ENCODE results near the gene INPP5A. TPM values are rescaled to one million over a fixed set of nuclear protein-coding genes. Genes with fewer than 3 reads are reported as not detected.

INPP5A gene
- total and polyA plus RNA-seq, 9 of the 15 experiments (the other 6 are each of a cell fraction or from before 2014, with no cell fraction given), result 0.66 to 11.6 (median 7.7) TPM

DNA sequence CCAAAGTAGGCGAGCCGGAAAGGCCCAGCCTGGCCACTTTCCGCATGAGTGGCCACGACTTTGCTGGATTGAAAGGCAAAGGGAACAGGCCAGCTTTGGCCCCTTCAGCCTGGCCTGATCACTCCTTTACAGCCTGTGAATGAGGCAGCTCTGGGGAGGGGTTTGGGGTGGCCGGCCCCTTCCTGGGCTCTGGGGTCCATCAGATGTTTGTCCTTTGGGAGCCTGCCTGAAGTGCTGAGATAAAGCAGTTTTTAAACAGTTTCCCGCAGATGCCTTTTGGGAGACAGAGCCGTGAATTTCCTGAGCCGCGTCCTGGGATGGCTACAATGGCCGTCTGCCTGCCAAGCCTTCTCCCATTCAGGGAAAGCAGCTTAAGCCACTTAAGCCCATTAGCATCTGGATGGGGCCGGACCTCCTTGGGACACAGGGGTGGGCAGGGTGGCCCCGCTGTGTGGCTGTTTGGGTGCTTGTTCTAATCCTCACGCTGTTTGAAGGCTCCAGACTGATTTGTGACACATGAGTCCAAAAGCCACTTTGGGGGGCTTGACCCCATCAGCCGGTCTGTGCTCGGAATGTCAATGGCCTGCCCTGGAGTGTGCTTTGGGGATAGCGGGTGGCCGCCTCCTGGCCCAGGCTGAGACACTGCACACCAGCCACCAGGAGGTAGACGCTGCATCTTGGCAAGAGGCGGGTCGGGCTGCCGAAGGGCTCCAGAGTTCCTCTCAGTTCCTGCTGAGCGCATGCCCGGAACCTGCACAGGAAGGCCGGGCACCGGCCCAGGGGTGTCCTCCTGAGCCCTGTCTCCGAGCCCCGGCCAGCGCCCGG is 209.4 kb downstream of the INPP5A start:
- no peak overlapping the region for H3K4me2 ChIP-seq (ENCODE audit: insufficient read depth, low read length)
- intact Hi-C loops (cut with micrococcal nuclease) (no loop called here), in situ Hi-C loops (cut with MboI) (no loop called here)
- H3K27me3 ChIP-seq (ENCODE audit: control insufficient read depth in 2 of 2, insufficient read depth in 2 of 2, low read length in 2 of 2), result no peaks in the 10 kb centered on the region
- no peaks in the 10 kb centered on the region for H3K9me1 ChIP-seq (ENCODE audit: control insufficient read depth, insufficient read depth, low read length)
- no peak overlapping the region for H3K4me3 ChIP-seq
- ChIA-PET POLR2A (interaction anchor here (0.6 to 1.2 kb wide), 2 partner anchors 25 to 1985 kb away, joined by 3 read pairs; no protein-coding TSS in a partner anchor), CTCF (ENCODE audit: low intra/inter-chr PET ratio) (no interaction called here)
- 72% methylated on average over 20 of the region's 29 CpGs for WGBS (ENCODE audit: insufficient coverage, low coverage, missing lambda C conversion rate)
- FAIRE-seq (no peak), ATAC-seq (no peak), DNase-seq (ENCODE audit: extremely low read depth in 1 of 4, low spot score in 3 of 4) (no peak)
- no peaks in the 10 kb centered on the region for H3K36me3 ChIP-seq (ENCODE audit: control insufficient read depth, insufficient read depth, low read length)
- H4K20me1 ChIP-seq (replicated peaks; ENCODE audit: control insufficient read depth, insufficient read depth, low read length), result no peaks in the 10 kb centered on the region
- H2AFZ ChIP-seq (ENCODE audit: low read depth, low read length), result no peak overlapping the region
- no peaks in the 10 kb centered on the region for H3K79me2 ChIP-seq (ENCODE audit: control insufficient read depth, insufficient read depth, low read length)
- no peak overlapping the region for H3K27ac ChIP-seq (ENCODE audit: extremely low read depth, low read depth, low read length)
- peaks cover 0 to 5% of the 10 kb centered on the region in 2 experiments; a peak in 1 of 5 replicates for H3K4me1 ChIP-seq (replicated peaks in 1 of 2; ENCODE audit: control insufficient read depth in 2 of 2, insufficient read depth in 2 of 2, low read length in 2 of 2)
- no peaks in the 10 kb centered on the region for H3K9me3 ChIP-seq (replicated peaks; ENCODE audit: control insufficient read depth, insufficient read depth, low read depth, low read length)
- no TSS peak for BruUV-seq (replicated peaks)
- no peak overlapping the region for H3K9ac ChIP-seq (ENCODE audit: insufficient read depth in 1 of 2, low read depth in 2 of 2, low read length in 2 of 2)
- no peak for TF ChIP-seq SMAD4 (CRISPR knock-in tag; conservative IDR thresholded peaks at IDR 0.05)
- no peak for TF ChIP-seq BDP1 (IDR thresholded peaks at IDR 0.05; ENCODE audit: insufficient read depth, insufficient read length)
- TF ChIP-seq CREM (IDR thresholded peaks at IDR 0.05; ENCODE audit: low read depth), result no peak
- no peak for TF ChIP-seq ZNF584 (CRISPR knock-in tag; IDR thresholded peaks at IDR 0.05; ENCODE audit: low read depth)
- TF ChIP-seq, protein P1, sequence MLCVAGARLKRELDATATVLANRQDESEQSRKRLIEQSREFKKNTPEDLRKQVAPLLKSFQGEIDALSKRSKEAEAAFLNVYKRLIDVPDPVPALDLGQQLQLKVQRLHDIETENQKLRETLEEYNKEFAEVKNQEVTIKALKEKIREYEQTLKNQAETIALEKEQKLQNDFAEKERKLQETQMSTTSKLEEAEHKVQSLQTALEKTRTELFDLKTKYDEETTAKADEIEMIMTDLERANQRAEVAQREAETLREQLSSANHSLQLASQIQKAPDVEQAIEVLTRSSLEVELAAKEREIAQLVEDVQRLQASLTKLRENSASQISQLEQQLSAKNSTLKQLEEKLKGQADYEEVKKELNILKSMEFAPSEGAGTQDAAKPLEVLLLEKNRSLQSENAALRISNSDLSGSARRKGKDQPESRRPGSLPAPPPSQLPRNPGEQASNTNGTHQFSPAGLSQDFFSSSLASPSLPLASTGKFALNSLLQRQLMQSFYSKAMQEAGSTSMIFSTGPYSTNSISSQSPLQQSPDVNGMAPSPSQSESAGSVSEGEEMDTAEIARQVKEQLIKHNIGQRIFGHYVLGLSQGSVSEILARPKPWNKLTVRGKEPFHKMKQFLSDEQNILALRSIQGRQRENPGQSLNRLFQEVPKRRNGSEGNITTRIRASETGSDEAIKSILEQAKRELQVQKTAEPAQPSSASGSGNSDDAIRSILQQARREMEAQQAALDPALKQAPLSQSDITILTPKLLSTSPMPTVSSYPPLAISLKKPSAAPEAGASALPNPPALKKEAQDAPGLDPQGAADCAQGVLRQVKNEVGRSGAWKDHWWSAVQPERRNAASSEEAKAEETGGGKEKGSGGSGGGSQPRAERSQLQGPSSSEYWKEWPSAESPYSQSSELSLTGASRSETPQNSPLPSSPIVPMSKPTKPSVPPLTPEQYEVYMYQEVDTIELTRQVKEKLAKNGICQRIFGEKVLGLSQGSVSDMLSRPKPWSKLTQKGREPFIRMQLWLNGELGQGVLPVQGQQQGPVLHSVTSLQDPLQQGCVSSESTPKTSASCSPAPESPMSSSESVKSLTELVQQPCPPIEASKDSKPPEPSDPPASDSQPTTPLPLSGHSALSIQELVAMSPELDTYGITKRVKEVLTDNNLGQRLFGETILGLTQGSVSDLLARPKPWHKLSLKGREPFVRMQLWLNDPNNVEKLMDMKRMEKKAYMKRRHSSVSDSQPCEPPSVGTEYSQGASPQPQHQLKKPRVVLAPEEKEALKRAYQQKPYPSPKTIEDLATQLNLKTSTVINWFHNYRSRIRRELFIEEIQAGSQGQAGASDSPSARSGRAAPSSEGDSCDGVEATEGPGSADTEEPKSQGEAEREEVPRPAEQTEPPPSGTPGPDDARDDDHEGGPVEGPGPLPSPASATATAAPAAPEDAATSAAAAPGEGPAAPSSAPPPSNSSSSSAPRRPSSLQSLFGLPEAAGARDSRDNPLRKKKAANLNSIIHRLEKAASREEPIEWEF (CRISPR knock-in tag; IDR thresholded peaks at IDR 0.05), result no peak
- no peak for TF ChIP-seq SNIP1 (IDR thresholded peaks at IDR 0.05; ENCODE audit: low read depth)
- TF ChIP-seq, protein P2, sequence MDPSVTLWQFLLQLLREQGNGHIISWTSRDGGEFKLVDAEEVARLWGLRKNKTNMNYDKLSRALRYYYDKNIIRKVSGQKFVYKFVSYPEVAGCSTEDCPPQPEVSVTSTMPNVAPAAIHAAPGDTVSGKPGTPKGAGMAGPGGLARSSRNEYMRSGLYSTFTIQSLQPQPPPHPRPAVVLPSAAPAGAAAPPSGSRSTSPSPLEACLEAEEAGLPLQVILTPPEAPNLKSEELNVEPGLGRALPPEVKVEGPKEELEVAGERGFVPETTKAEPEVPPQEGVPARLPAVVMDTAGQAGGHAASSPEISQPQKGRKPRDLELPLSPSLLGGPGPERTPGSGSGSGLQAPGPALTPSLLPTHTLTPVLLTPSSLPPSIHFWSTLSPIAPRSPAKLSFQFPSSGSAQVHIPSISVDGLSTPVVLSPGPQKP (CRISPR knock-in tag; IDR thresholded peaks at IDR 0.05), result no peak
- TF ChIP-seq RB1 (IDR thresholded peaks at IDR 0.05; ENCODE audit: low read depth), result no peak
- TF ChIP-seq BRD9 (IDR thresholded peaks at IDR 0.05; ENCODE audit: low read depth, partially characterized antibody), result no peak
- TF ChIP-seq, protein P3, sequence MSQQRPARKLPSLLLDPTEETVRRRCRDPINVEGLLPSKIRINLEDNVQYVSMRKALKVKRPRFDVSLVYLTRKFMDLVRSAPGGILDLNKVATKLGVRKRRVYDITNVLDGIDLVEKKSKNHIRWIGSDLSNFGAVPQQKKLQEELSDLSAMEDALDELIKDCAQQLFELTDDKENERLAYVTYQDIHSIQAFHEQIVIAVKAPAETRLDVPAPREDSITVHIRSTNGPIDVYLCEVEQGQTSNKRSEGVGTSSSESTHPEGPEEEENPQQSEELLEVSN (IDR thresholded peaks at IDR 0.05; ENCODE audit: borderline replicate concordance in 1 of 2, extremely low read depth in 1 of 2, insufficient read depth in 1 of 2, insufficient read length in 1 of 2, low read depth in 1 of 2, low read length in 1 of 2, poor library complexity in 1 of 2, severe bottlenecking in 1 of 2), result no peak
- no peak for TF ChIP-seq RBBP5 (IDR thresholded peaks at IDR 0.05; ENCODE audit: borderline replicate concordance, insufficient read depth, low read length, poor library complexity, severe bottlenecking)
- TF ChIP-seq E2F3 (CRISPR knock-in tag; IDR thresholded peaks at IDR 0.05), result no peak

All from K562 (cell line).